HepG2 (cell line): ENCODE measurements around the gene SLC2A8. TPM values are rescaled to one million over a fixed set of nuclear protein-coding genes. Genes with fewer than 3 reads are reported as not detected.
A peak's percentile ranks its signal among the peaks of the same experiment; 100 is the strongest.

Experiments
- ATAC-seq: fragments of 200-7000 bp; cut with Tn5 transposase; 3 replicates; pipeline ENCODE4 v1.9.1; 2020; ENCODE audit warnings: mild to moderate bottlenecking, moderate library complexity
- BruUV-seq: library from RNA; stranded (reverse); fragments of 400-500 nt; replicated peaks from 2 replicates; lab custom pipeline; 2021; lab: Mats Ljungman, UMichigan
- CTCF ChIA-PET: fragments of 300-600 bp; formaldehyde crosslinking; extraction: SDS; loops from one replicate; lab custom pipeline; 2021; ENCODE audit warnings: low total read pairs, inconsistent platforms, low intra/inter-chr PET ratio; lab: Yijun Ruan, JAX
- POLR2A ChIA-PET: fragments of 350-600 bp; sonication (Branson Sonifier 250); formaldehyde crosslinking; loops from one replicate; lab custom pipeline; 2020; ENCODE audit warnings: antibody characterized with exemption, inconsistent platforms; lab: Yijun Ruan, JAX
- DNase-seq: peaks from one replicate; pipeline ENCODE4 v3.0.0-alpha.2; 2015; ENCODE audit warnings: low spot score
- FAIRE-seq: peaks from 3 replicates; lab custom pipeline; 2011; peaks lifted over from hg19 to GRCh38; lab: Jason Lieb, UNC
- H2AFZ ChIP-seq: one replicate; pipeline ENCODE4 v1.6.1; 2011; ENCODE audit warnings: low read length, inconsistent platforms
- H3K27ac ChIP-seq: fragments of 300-600 bp; 3 replicates; pipeline ENCODE4 v1.8.0; 2011; ENCODE audit warnings: mixed run types, mild to moderate bottlenecking, mixed read lengths, low read length, inconsistent platforms; ENCODE audit not compliant: insufficient read depth; ENCODE audit errors: extremely low read length
- H3K27me3 ChIP-seq, 2 experiments: fragments of 200-600 bp in 1 of 2; 2 replicates in 1 of 2; 3 replicates in 1 of 2; pipeline versions ENCODE4 v1.6.0 to v1.8.0; 2011; ENCODE audit warnings: low read length in 2 of 2, mild to moderate bottlenecking in 2 of 2, moderate library complexity in 2 of 2, inconsistent platforms in 1 of 2; ENCODE audit not compliant: insufficient read depth in 2 of 2, control insufficient read depth in 1 of 2
- H3K36me3 ChIP-seq, 2 experiments: fragments of 200-600 bp in 1 of 2; replicated peaks in 1 of 2; 2 replicates in 1 of 2; 3 replicates in 1 of 2; pipeline versions ENCODE4 v1.5.1 to v1.8.0; 2011; ENCODE audit warnings: low read length in 2 of 2, inconsistent platforms in 1 of 2; ENCODE audit not compliant: insufficient read depth in 2 of 2, control insufficient read depth in 1 of 2
- H3K4me1 ChIP-seq: 2 replicates; pipeline ENCODE4 v1.5.1; 2012; ENCODE audit warnings: low read length, inconsistent platforms; ENCODE audit not compliant: insufficient read depth
- H3K4me2 ChIP-seq: 2 replicates; pipeline ENCODE4 v1.6.0; 2011; ENCODE audit warnings: low read depth, low read length, inconsistent platforms
- H3K4me3 ChIP-seq, 3 experiments: fragments of 200-600 bp in 1 of 3; sonication (generic), shearing (Covaris generic) in 1 of 3; replicated peaks in 1 of 3; 2 replicates each; pipeline ENCODE4 v1.5.1; 2011 to 2016; ENCODE audit warnings: low read length in 3 of 3, inconsistent platforms in 2 of 3, low read depth in 2 of 3, mild to moderate bottlenecking in 2 of 3, control low read depth in 1 of 3, mixed read lengths in 1 of 3; ENCODE audit not compliant: insufficient read depth in 1 of 3
- H3K79me2 ChIP-seq: one replicate; pipeline ENCODE4 v1.6.1; 2011; ENCODE audit warnings: low read length, inconsistent platforms; ENCODE audit not compliant: insufficient read depth
- H3K9ac ChIP-seq: 2 replicates; pipeline ENCODE4 v1.6.0; 2011; ENCODE audit warnings: mild to moderate bottlenecking, low read depth, low read length, inconsistent platforms; ENCODE audit not compliant: insufficient read depth
- H3K9me3 ChIP-seq: 2 replicates; pipeline ENCODE4 v1.5.1; 2012; ENCODE audit warnings: mild to moderate bottlenecking, low read length
- H4K20me1 ChIP-seq: 2 replicates; pipeline ENCODE4 v1.6.0; 2011; ENCODE audit warnings: inconsistent platforms, mild to moderate bottlenecking, low read length, moderate library complexity; ENCODE audit not compliant: insufficient read depth
- ELF1 ChIP-seq: sonication (generic); formaldehyde crosslinking; IDR thresholded peaks from 2 replicates; pipeline ENCODE4 v1.4.0; 2020; ENCODE audit warnings: missing genetic modification reagents
- GATA4 ChIP-seq: sonication (generic); IDR thresholded peaks from 2 replicates; pipeline ENCODE4 v1.6.1; 2016; ENCODE audit warnings: antibody characterized with exemption, low read depth, borderline replicate concordance
- HOXA7 ChIP-seq: sonication (generic); formaldehyde crosslinking; IDR thresholded peaks from 2 replicates; pipeline ENCODE4 v1.8.1; 2022; ENCODE audit warnings: mild to moderate bottlenecking, missing genetic modification reagents, moderate library complexity
- MLLT10 ChIP-seq: sonication (generic); formaldehyde crosslinking; IDR thresholded peaks from 2 replicates; pipeline ENCODE4 v1.4.0; 2020; ENCODE audit warnings: missing genetic modification reagents
- NFIB ChIP-seq: sonication (generic); formaldehyde crosslinking; IDR thresholded peaks from 2 replicates; pipeline ENCODE4 v1.9.0; 2021; ENCODE audit warnings: missing genetic modification reagents, mild to moderate bottlenecking, borderline replicate concordance
- SMARCE1 ChIP-seq: fragments of 450-650 bp; IDR thresholded peaks from 2 replicates; pipeline ENCODE4 v1.6.1; 2017; ENCODE audit warnings: borderline replicate concordance
- TEAD2 ChIP-seq: sonication (generic); formaldehyde crosslinking; IDR thresholded peaks from 2 replicates; pipeline ENCODE4 v1.9.0; 2021; ENCODE audit warnings: missing genetic modification reagents
- TFDP1 ChIP-seq: IDR thresholded peaks from 2 replicates; pipeline ENCODE4 v1.6.1; 2016; ENCODE audit warnings: missing compliant biosample characterization, missing genetic modification reagents, borderline replicate concordance
- ZBTB10 ChIP-seq: sonication (generic); formaldehyde crosslinking; IDR thresholded peaks from 2 replicates; pipeline ENCODE4 v1.4.0; 2020; ENCODE audit warnings: missing genetic modification reagents, borderline replicate concordance
- ZBTB3 ChIP-seq: sonication (generic); formaldehyde crosslinking; IDR thresholded peaks from 2 replicates; pipeline ENCODE4 v1.4.0; 2020; ENCODE audit warnings: low read depth, mild to moderate bottlenecking, moderate library complexity, missing genetic modification reagents, borderline replicate concordance
- ZNF407 ChIP-seq: sonication (generic); formaldehyde crosslinking; IDR thresholded peaks from one replicate; pipeline ENCODE4 v1.5.1; 2020; ENCODE audit warnings: mild to moderate bottlenecking, missing genetic modification reagents; ENCODE audit errors: not compliant biosample characterization
- ZNF678 ChIP-seq: sonication (generic); formaldehyde crosslinking; IDR thresholded peaks from 2 replicates; pipeline ENCODE4 v1.4.0; 2020; ENCODE audit warnings: mild to moderate bottlenecking, missing genetic modification reagents
- ZNF761 ChIP-seq: sonication (generic); formaldehyde crosslinking; conservative IDR thresholded peaks from 2 replicates; pipeline ENCODE4 v1.4.0; 2020; ENCODE audit warnings: mild to moderate bottlenecking, missing genetic modification reagents
- WGBS: methylation state at CpG from one replicate; pipeline ENCODE4 v1.1.6; 2017; ENCODE audit warnings: low lambda C conversion rate; 5-methylcytosine and 5-hydroxymethylcytosine counted together
- in situ Hi-C: cut with HindIII; loops from 2 replicates; pipeline ENCODE4 v1.10.0; 2017; ENCODE audit warnings: low pct_unique_long_range_greater_than_20kb; ENCODE audit not compliant: extremely low pct_ligation_motif_present
- intact Hi-C: fragments of 100-400 bp; cut with micrococcal nuclease; formaldehyde crosslinking; loops from one replicate; pipeline ENCODE4 v1.10.0; 2022; ENCODE audit not compliant: unreplicated experiment
- polyA plus RNA-seq, 8 experiments: library from polyadenylated mRNA; depleted of rRNA in 3 of 8; stranded (reverse) in 7 of 8; unstranded in 1 of 8; fragments of >200 nt; fragmentation: Illumina TruSeq in 4 of 8; extraction: Trizol in 4 of 8; gene quantifications; 2 replicates each; pipeline versions ENCODE4 v1.2.1 to v1.2.3, GENCODE V29; 2011 to 2016; ENCODE audit warnings: low read depth in 4 of 8, missing spikeins in 1 of 8, mixed read lengths in 1 of 8; ENCODE audit not compliant: insufficient read depth in 1 of 8
- total RNA-seq, 5 experiments: library from RNA; depleted of rRNA; stranded (reverse); fragments of >200 nt; fragmentation: Illumina TruSeq; extraction: Trizol; gene quantifications; 2 replicates each; pipeline ENCODE4 v1.2.3, GENCODE V29; 2016; ENCODE audit warnings: low read depth in 1 of 5

Gene SLC2A8
- total and polyA plus RNA-seq, 2 of the 13 experiments (the other 11 are each of a cell fraction or from before 2014, with no cell fraction given) = 22.6 to 48.6 TPM

GRCh38 chr9:127392166-127392565 is 4.8 kb upstream of the SLC2A8 start:
- Histone ChIP-seq H4K20me1 (no peaks in the 10 kb centered on the region), H3K4me3 (no peak overlapping the region), H3K9ac (no peak overlapping the region), H3K27me3 (no peaks in the 10 kb centered on the region), H3K4me1 (peaks cover 90% of the 10 kb centered on the region), H2AFZ (no peak overlapping the region), H3K9me3 (no peaks in the 10 kb centered on the region), H3K4me2 (no peak overlapping the region), H3K79me2 (no peaks in the 10 kb centered on the region), H3K27ac (peak overlapping the region; percentile 35), H3K36me3 (no peaks in the 10 kb centered on the region)
- intact Hi-C loops = loop anchor here (5.0 to 10.0 kb wide), 2 partner anchors 47 to 60 kb away; partner anchors contain the start of genes LRSAM1 and RPL12
- in situ Hi-C loops = no loop called here
- DNase-seq = no peak
- BruUV-seq = no TSS peak
- no peak for FAIRE-seq
- no peak for ATAC-seq
- POLR2A ChIA-PET = interaction anchor here (1.0 to 1.4 kb wide), 2 partner anchors 11 to 31 kb away, joined by 3 read pairs; no protein-coding TSS in a partner anchor
- 87% methylated on average over 5 of the region's 5 CpGs for WGBS
- CTCF ChIA-PET = no interaction called here
- no peak for TF ChIP-seq ZNF678 (CRISPR knock-in tag)
- no peak for TF ChIP-seq ZBTB10 (CRISPR knock-in tag)
- no peak for TF ChIP-seq GATA4
- no peak for TF ChIP-seq NFIB
- TF ChIP-seq TFDP1 = no peak
- TF ChIP-seq MLLT10 (CRISPR knock-in tag) = no peak
- TF ChIP-seq TEAD2 (CRISPR knock-in tag) = no peak
- TF ChIP-seq ZNF761 (CRISPR knock-in tag) = no peak
- TF ChIP-seq SMARCE1 = no peak
- TF ChIP-seq ZBTB3 (CRISPR knock-in tag) = no peak
- TF ChIP-seq HOXA7 (CRISPR knock-in tag) = no peak
- TF ChIP-seq ELF1 = no peak
- TF ChIP-seq ZNF407 (CRISPR knock-in tag) = no peak
